ENCODE results near the gene SEH1L. TPM values are rescaled to one million over a fixed set of nuclear protein-coding genes. Genes with fewer than 3 reads are reported as not detected.

Gene SEH1L
- polyA plus RNA-seq, 1 donor (not counting 4 experiments of a cell fraction or from before 2014, with no cell fraction given), result 60.5 TPM

DNA sequence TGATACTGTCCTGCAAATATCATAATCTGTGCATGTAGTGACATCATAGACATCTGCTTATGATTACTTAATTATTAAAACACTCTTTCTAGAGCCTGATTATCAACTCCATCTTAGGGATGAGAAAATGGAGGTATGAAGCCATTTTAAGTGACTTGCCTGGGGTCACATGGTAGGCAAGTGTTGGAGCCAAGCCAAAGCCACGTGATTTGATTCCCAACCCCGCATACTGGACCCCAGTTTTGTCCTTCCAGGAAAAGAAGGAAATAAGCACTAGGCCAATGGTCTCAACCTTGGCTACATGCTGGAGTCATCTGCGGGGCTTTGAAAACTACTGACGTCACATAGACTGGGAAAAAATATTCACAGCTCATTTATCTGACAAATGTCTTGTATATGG, 19.6 kb upstream of the SEH1L start:
- dilution Hi-C loops (cut with MboI; ENCODE audit: extremely low pct_ligation_motif_present, low sequenced_read_pairs), result no loop called here
- Histone ChIP-seq H4K20me1 (ENCODE audit: control insufficient read depth, extremely low read depth, insufficient read depth, low read length) (no peaks in the 10 kb centered on the region), H3K36me3 (ENCODE audit: control insufficient read depth in 2 of 2, extremely low read depth in 1 of 2, insufficient read depth in 2 of 2, low read length in 2 of 2) (no peaks in the 10 kb centered on the region), H3K27me3 (ENCODE audit: control insufficient read depth, extremely low read depth, insufficient read depth, low read length) (no peaks in the 10 kb centered on the region), H3K9ac (ENCODE audit: control insufficient read depth, extremely low read depth, insufficient read depth, low read length) (no peak overlapping the region), H3K27ac (ENCODE audit: control insufficient read depth, insufficient read depth, low read length) (no peak overlapping the region), H3K4me2 (ENCODE audit: control insufficient read depth, extremely low read depth, insufficient read depth, low read depth, low read length) (no peak overlapping the region), H3K4me1 (ENCODE audit: control insufficient read depth, extremely low read depth, insufficient read depth, low read length) (no peaks in the 10 kb centered on the region), H3K9me3 (ENCODE audit: control insufficient read depth, low read depth, low read length) (no peaks in the 10 kb centered on the region), H3K79me2 (ENCODE audit: control insufficient read depth, insufficient read depth, low read length) (no peaks in the 10 kb centered on the region), H3K9me1 (ENCODE audit: control insufficient read depth, extremely low read depth, insufficient read depth, low read length) (no peaks in the 10 kb centered on the region), H2AFZ (ENCODE audit: control insufficient read depth, low read length) (no peak overlapping the region), H3K4me3 (ENCODE audit: control insufficient read depth in 2 of 3, extremely low read depth in 1 of 3, insufficient read depth in 2 of 3, low read depth in 1 of 3, low read length in 3 of 3) (no peak overlapping the region)
- DNase-seq (ENCODE audit: low read depth, low spot score), result no peak
- no peak for TF ChIP-seq CTCF (optimal IDR thresholded peaks at IDR 0.05 in 1 of 3, IDR thresholded peaks at IDR 0.05 in 1 of 3, conservative IDR thresholded peaks at IDR 0.05 in 1 of 3; ENCODE audit: extremely low read depth in 1 of 3, insufficient read depth in 2 of 3, low read length in 3 of 3)
- no peak for TF ChIP-seq EZH2 (IDR thresholded peaks at IDR 0.05; ENCODE audit: low read length)
- FAIRE-seq, result no peak

- no peaks in the 10 kb centered on the region for H4K20me1 ChIP-seq (ENCODE audit: control insufficient read depth, extremely low read depth, insufficient read depth, low read length)
- DNase-seq (ENCODE audit: low read depth, low spot score) (no peak), FAIRE-seq (no peak)
- no peak overlapping the region for H3K4me3 ChIP-seq (ENCODE audit: control insufficient read depth in 2 of 3, extremely low read depth in 1 of 3, insufficient read depth in 2 of 3, low read depth in 1 of 3, low read length in 3 of 3)
- no peak overlapping the region for H2AFZ ChIP-seq (ENCODE audit: control insufficient read depth, low read length)
- no peak overlapping the region for H3K4me2 ChIP-seq (ENCODE audit: control insufficient read depth, extremely low read depth, insufficient read depth, low read depth, low read length)
- H3K9ac ChIP-seq (ENCODE audit: control insufficient read depth, extremely low read depth, insufficient read depth, low read length), result no peak overlapping the region
- H3K27ac ChIP-seq (ENCODE audit: control insufficient read depth, insufficient read depth, low read length), result no peak overlapping the region
- no peaks in the 10 kb centered on the region for H3K79me2 ChIP-seq (ENCODE audit: control insufficient read depth, insufficient read depth, low read length)
- H3K27me3 ChIP-seq (ENCODE audit: control insufficient read depth, extremely low read depth, insufficient read depth, low read length), result no peaks in the 10 kb centered on the region
- H3K4me1 ChIP-seq (ENCODE audit: control insufficient read depth, extremely low read depth, insufficient read depth, low read length), result no peaks in the 10 kb centered on the region
- no peaks in the 10 kb centered on the region for H3K9me1 ChIP-seq (ENCODE audit: control insufficient read depth, extremely low read depth, insufficient read depth, low read length)
- TF ChIP-seq CTCF (optimal IDR thresholded peaks at IDR 0.05 in 1 of 3, IDR thresholded peaks at IDR 0.05 in 1 of 3, conservative IDR thresholded peaks at IDR 0.05 in 1 of 3; ENCODE audit: extremely low read depth in 1 of 3, insufficient read depth in 2 of 3, low read length in 3 of 3) (no peak), EZH2 (IDR thresholded peaks at IDR 0.05; ENCODE audit: low read length) (no peak)
- no peaks in the 10 kb centered on the region for H3K36me3 ChIP-seq (ENCODE audit: control insufficient read depth in 2 of 2, extremely low read depth in 1 of 2, insufficient read depth in 2 of 2, low read length in 2 of 2)
- dilution Hi-C loops (cut with MboI; ENCODE audit: extremely low pct_ligation_motif_present, low sequenced_read_pairs), result no loop called here
- H3K9me3 ChIP-seq (ENCODE audit: control insufficient read depth, low read depth, low read length), result no peaks in the 10 kb centered on the region
Measured at GRCh38 chr18:12928641-12929040, 19.2 kb upstream of the SEH1L start.

All from keratinocyte (primary cell).